Thymus (tissue), 14 donors: Measurements from ENCODE around the gene USP37. TPM values are rescaled to one million over a fixed set of nuclear protein-coding genes. Genes with fewer than 3 reads are reported as not detected.

ENCODE experiments used
- DNase-seq, 9 donors: peaks; one replicate each; pipeline ENCODE4 v3.0.0-alpha.2; 2013; ENCODE audit warnings: low spot score in 9 of 9, low read depth in 6 of 9, missing footprints in 1 of 9
- H3K27ac ChIP-seq, 2 donors: one replicate each; pipeline ENCODE4 v1.5.1; 2013; ENCODE audit warnings: control low read depth in 1 of 2, low read depth in 1 of 2, low read length in 1 of 2, mild to moderate bottlenecking in 1 of 2, moderate library complexity in 1 of 2
- H3K27me3 ChIP-seq, 2 donors: one replicate each; pipeline ENCODE4 v1.5.1; 2013; ENCODE audit warnings: low read length in 1 of 2; ENCODE audit not compliant: control insufficient read depth in 2 of 2, insufficient read depth in 1 of 2
- H3K36me3 ChIP-seq, 2 donors: one replicate each; pipeline ENCODE4 v1.5.1; 2013; ENCODE audit warnings: low read length in 1 of 2, mild to moderate bottlenecking in 1 of 2, moderate library complexity in 1 of 2; ENCODE audit not compliant: control insufficient read depth in 2 of 2, insufficient read depth in 2 of 2
- H3K4me1 ChIP-seq, 2 donors: one replicate each; pipeline ENCODE4 v1.5.1; 2013; ENCODE audit warnings: low read length in 2 of 2; ENCODE audit not compliant: control insufficient read depth in 2 of 2, insufficient read depth in 2 of 2
- H3K4me3 ChIP-seq, 2 donors: one replicate each; pipeline ENCODE4 v1.5.1; 2013; ENCODE audit warnings: low read length in 2 of 2, control low read depth in 1 of 2, mild to moderate bottlenecking in 1 of 2
- H3K9me3 ChIP-seq, 2 donors: one replicate each; pipeline ENCODE4 v1.5.1; 2013; ENCODE audit warnings: low read length in 1 of 2, mild to moderate bottlenecking in 1 of 2; ENCODE audit not compliant: control insufficient read depth in 2 of 2, insufficient read depth in 1 of 2
- WGBS: extraction: QIAGEN DNeasy Blood & Tissue Kit; methylation state at CpG from one replicate; pipeline ENCODE4 v1.1.7; 2013; 5-methylcytosine and 5-hydroxymethylcytosine counted together
- long read RNA-seq, 10 donors: transcript quantifications; one replicate each; lab custom pipeline, GENCODE V29; 2026
- polyA plus RNA-seq: library from polyadenylated mRNA; stranded (reverse); fragments of 200-250 nt; gene quantifications from one replicate; pipeline ENCODE4 v1.2.3, GENCODE V29; 2013
- total RNA-seq: library from RNA; stranded (reverse); fragments of 120-200 nt; gene quantifications from one replicate; pipeline ENCODE4 v1.2.4, GENCODE V29; 2013
- donor health status: healthy.

The USP37 gene, protein sequence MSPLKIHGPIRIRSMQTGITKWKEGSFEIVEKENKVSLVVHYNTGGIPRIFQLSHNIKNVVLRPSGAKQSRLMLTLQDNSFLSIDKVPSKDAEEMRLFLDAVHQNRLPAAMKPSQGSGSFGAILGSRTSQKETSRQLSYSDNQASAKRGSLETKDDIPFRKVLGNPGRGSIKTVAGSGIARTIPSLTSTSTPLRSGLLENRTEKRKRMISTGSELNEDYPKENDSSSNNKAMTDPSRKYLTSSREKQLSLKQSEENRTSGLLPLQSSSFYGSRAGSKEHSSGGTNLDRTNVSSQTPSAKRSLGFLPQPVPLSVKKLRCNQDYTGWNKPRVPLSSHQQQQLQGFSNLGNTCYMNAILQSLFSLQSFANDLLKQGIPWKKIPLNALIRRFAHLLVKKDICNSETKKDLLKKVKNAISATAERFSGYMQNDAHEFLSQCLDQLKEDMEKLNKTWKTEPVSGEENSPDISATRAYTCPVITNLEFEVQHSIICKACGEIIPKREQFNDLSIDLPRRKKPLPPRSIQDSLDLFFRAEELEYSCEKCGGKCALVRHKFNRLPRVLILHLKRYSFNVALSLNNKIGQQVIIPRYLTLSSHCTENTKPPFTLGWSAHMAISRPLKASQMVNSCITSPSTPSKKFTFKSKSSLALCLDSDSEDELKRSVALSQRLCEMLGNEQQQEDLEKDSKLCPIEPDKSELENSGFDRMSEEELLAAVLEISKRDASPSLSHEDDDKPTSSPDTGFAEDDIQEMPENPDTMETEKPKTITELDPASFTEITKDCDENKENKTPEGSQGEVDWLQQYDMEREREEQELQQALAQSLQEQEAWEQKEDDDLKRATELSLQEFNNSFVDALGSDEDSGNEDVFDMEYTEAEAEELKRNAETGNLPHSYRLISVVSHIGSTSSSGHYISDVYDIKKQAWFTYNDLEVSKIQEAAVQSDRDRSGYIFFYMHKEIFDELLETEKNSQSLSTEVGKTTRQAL
- total RNA-seq (11.7 TPM), polyA plus RNA-seq (4.0 TPM)
- long read RNA-seq, donor 1: 0 reads
- long read RNA-seq, donor 2: 0 reads
- long read RNA-seq, donor 3, full-length matches to known transcripts: 1 of 1 reads
- long read RNA-seq, donor 3, partial matches to known transcripts: 0 of 1 reads
- long read RNA-seq, donor 3, other reads (novel, unspliced or antisense): 0 of 1 reads
- long read RNA-seq, donor 4: 0 reads
- long read RNA-seq, donor 5: 0 reads
- long read RNA-seq, donor 6: 0 reads
- long read RNA-seq, donor 7, partial matches to known transcripts: 0 of 1 reads
- long read RNA-seq, donor 7, other reads (novel, unspliced or antisense): 0 of 1 reads
- long read RNA-seq, donor 8, partial matches to known transcripts: 7 of 7 reads
- long read RNA-seq, donor 8, other reads (novel, unspliced or antisense): 0 of 7 reads
- long read RNA-seq, donor 9, full-length matches to known transcripts: 1 of 1 reads
- long read RNA-seq, donor 9, partial matches to known transcripts: 0 of 1 reads
- long read RNA-seq, donor 9, other reads (novel, unspliced or antisense): 0 of 1 reads
- long read RNA-seq, donor 10, full-length matches to known transcripts: 1 of 1 reads
- long read RNA-seq, donor 10, partial matches to known transcripts: 0 of 1 reads
- long read RNA-seq, donor 10, other reads (novel, unspliced or antisense): 0 of 1 reads

DNA sequence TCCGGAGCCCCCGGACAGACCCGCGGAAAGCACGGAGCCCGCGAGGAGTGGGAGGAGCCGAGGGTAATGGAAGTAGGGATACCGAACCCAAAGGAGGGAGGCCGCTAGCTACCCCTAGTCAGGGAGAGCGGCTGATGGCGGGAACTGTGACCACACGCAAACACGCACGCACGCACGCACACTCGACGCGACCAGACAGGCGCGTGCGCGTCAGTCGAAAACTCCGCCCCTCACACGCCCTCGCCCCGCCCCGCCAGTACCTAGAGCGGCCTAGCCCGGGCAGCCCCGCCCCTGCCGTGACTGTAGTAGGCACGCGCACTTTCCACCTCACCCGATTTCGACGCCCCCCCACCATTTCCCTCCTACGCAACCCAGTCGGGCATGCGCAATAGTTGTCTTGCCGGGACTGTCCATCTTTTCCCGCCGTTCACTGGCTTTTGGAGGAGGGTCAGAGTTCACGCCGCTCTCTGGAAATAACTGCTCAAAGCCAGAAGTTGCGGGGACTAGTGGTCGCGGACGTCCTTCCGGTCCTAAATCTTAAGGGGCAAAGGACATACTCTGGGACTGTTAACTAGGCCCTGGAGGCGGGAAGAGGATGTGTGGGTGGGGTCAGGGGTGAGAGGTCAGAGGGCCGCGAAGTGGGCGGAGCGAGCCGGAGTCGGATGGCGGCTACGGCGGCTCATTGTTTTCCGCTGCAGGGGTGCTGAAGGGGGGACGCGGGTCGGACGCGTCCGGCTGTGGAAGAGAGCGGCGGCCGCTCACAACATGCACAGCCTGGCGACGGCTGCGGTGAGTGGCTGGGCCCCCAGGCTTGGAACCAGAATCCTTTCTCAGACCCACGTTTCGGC lies at the start of gene USP37, which contains the start of gene CNOT9:
TSS of gene USP37 (minus strand) at position 162 of the 848 bp plus-strand sequence. CDS start 9,698 bp downstream, outside the sequence.
TSS of gene CNOT9 (plus strand) at position 650 of the 848 bp plus-strand sequence. CDS start at position 766, 116 bp downstream.
- H3K4me3 ChIP-seq: peak within 1 kb of the TSS; percentile 74 to 99
- peaks cover 4 to 19% of the 10 kb centered on the region in 2 donors for H3K36me3 ChIP-seq
- no peaks in the 10 kb centered on the region for H3K27me3 ChIP-seq
- H3K27ac ChIP-seq: peak within 1 kb of the TSS; percentile 86 to 90
- under 1% methylated on average over 77 of the region's 77 CpGs for WGBS
- peak; percentile 91 to 98 (median 97) for DNase-seq
- peaks cover 0 to 2% of the 10 kb centered on the region in 2 donors for H3K9me3 ChIP-seq
- H3K4me1 ChIP-seq: peaks cover 14 to 21% of the 10 kb centered on the region in 2 donors

DNA sequence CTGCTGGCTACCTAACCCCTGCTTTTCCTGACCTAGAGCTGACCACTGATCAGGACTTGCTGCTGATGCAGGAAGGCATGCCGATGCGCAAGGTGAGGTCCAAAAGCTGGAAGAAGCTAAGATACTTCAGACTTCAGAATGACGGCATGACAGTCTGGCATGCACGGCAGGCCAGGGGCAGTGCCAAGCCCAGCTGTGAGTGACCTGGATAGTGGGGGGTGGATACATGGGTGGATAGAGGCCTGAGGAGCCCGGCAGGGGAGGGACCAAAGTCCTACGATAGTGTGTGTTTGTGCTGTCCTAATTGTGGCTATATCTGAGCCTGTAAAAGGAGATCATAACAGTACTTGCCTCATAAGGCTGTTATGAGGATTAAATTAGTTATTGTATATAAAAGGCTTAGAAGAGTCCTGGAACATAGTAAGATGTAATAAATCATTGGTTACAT lies 47.7 kb upstream of the USP37 start:
- Histone ChIP-seq H3K4me1 (no peaks in the 10 kb centered on the region), H3K27me3 (no peaks in the 10 kb centered on the region), H3K4me3 (no peak overlapping the region), H3K27ac (no peak overlapping the region), H3K36me3 (no peaks in the 10 kb centered on the region), H3K9me3 (no peaks in the 10 kb centered on the region)
- WGBS: 95% methylated on average over 6 of the region's 6 CpGs
- no peak for DNase-seq

DNA sequence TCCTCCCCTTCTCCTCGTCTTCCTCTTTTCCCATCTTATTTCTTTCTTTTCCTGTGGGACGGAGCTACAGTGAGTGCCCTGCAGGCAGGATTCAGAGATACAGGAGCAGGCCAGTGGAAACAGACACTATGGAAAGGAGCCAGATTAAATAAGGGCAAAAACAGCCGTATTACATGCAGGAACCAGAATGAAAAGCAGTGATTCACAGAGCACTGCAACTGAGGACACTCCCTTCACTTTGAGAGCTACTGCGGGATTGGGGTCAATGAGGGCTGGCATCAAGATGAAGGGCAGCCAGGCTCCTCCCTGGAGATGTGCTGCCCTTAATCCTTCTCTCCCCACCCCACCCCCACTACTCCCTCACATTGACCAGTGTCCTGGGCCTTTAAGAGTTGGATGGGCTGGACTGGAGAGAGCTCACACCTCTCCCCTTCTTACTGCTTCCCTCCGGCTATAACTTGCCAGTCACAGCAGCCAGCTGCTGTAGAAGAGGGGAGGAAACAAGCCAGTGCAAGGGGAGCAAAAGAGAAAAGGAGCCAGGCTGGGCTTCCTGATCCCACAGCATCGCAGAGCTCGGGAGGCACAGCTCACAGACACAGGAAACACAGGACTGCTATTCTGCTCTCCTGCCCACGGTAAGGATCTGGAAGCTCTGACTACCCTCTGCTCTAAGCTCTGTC lies 39.4 kb upstream of the USP37 start, which contains the start of gene PLCD4:
TSS of gene PLCD4 (plus strand) at position 464 of the 680 bp plus-strand sequence. CDS start 7,841 bp downstream, outside the sequence.
- 56% methylated on average over 8 of the region's 8 CpGs for WGBS
- no peak for DNase-seq
- H3K36me3 ChIP-seq: no peaks in the 10 kb centered on the region
- no peak within 1 kb of the TSS for H3K4me3 ChIP-seq
- peaks cover 0 to 12% of the 10 kb centered on the region in 2 donors for H3K27me3 ChIP-seq
- H3K27ac ChIP-seq: no peak within 1 kb of the TSS
- H3K4me1 ChIP-seq: no peaks in the 10 kb centered on the region
- no peaks in the 10 kb centered on the region for H3K9me3 ChIP-seq

DNA sequence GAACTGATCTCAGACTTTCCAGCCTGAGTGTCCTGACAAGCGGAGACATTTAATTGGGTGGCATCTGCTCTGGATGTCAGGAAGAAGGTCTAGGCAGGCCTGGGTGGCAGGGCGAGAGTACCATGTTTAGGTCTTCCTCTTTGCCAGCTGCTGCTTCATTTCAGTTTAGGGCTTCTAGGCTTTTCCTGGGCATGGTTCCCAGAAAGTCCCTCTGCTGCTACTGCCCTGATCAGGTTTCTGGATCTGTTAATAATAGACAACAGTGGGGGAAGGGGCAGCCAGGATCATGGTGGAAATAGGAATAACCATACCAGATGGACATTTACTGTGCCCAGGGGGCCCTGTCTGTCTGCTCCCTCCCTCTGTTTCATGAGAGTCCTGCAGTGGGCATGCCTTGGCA lies 37.3 kb upstream of the USP37 start:
- H3K36me3 ChIP-seq: no peaks in the 10 kb centered on the region
- DNase-seq: peak in 1 of 9 donors; percentile 10
- peaks cover 0 to 12% of the 10 kb centered on the region in 2 donors for H3K27me3 ChIP-seq
- H3K4me1 ChIP-seq: no peaks in the 10 kb centered on the region
- H3K9me3 ChIP-seq: no peaks in the 10 kb centered on the region
- 98% methylated on average over 2 of the region's 2 CpGs for WGBS
- H3K4me3 ChIP-seq: no peak overlapping the region
- no peak overlapping the region for H3K27ac ChIP-seq

DNA sequence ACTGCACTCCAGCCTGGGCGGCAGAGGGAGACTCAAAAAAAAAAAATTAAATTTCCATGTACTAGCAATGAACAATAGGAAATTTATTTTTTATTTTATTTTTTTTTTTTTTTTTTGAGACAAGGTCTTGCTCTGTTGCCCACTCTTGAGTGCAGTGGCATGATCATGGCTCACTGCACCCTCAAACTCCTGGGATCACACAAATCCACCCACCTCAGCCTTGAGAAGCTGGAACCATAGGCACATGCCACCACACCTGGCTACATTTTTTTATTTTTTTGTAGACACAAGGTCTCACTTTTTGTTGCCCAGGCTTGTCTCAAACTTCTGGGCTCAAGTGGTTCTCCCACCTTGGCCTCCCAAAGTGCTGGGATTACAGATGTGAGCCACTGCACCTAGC lies 17.4 kb upstream of the USP37 start:
- DNase-seq: no peak
- H3K4me1 ChIP-seq: no peaks in the 10 kb centered on the region
- no peaks in the 10 kb centered on the region for H3K27me3 ChIP-seq
- H3K27ac ChIP-seq: no peak overlapping the region
- peaks cover 35 to 77% of the 10 kb centered on the region in 2 donors for H3K36me3 ChIP-seq
- 95% methylated on average over 1 of the region's 1 CpG for WGBS
- no peaks in the 10 kb centered on the region for H3K9me3 ChIP-seq
- no peak overlapping the region for H3K4me3 ChIP-seq

DNA sequence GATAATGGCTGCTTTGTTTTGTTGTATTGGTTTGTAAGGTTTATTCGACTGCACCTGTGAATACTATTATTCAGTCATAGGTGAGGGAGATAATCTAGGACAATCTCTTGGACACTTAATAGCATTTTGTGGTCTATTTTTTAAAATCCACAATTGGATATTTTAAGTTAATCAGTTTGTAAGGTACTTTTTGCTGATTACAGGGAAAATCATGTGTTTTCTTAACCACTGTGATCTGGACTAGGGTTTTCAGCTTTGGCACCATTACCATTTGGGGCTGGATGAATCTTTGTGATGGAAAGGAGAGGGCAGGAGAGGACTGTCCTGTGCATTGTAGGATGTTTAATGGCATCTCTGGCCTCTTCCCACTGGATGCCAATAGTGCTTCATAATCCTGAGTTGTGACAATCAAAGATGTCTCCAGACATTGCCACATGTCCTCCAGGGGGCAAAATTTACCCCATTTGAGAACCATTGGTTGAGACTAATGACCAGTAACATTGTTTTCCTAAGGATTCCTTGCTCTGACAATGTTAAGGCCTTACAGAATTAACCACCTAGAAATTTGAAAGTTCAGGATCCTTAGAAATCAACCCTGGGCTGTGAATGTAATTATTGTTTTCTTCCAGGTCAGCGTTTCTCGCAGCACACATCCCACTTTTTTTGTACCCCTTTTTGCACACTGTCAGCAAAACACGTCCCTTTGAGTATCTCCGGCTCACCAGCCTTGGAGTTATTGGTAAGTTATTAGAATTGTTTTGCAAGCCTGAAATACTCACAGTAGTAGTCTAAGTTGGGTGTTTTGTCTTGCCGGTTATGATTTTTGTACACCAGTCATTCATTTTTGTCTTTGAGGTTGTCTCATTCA lies 16.1 kb upstream of the USP37 start:
- no peaks in the 10 kb centered on the region for H3K27me3 ChIP-seq
- WGBS: 98% methylated on average over 6 of the region's 6 CpGs
- no peaks in the 10 kb centered on the region for H3K4me1 ChIP-seq
- no peak for DNase-seq
- no peak overlapping the region for H3K27ac ChIP-seq
- no peak overlapping the region for H3K4me3 ChIP-seq
- no peaks in the 10 kb centered on the region for H3K9me3 ChIP-seq
- peaks cover 31 to 67% of the 10 kb centered on the region in 2 donors for H3K36me3 ChIP-seq

DNA sequence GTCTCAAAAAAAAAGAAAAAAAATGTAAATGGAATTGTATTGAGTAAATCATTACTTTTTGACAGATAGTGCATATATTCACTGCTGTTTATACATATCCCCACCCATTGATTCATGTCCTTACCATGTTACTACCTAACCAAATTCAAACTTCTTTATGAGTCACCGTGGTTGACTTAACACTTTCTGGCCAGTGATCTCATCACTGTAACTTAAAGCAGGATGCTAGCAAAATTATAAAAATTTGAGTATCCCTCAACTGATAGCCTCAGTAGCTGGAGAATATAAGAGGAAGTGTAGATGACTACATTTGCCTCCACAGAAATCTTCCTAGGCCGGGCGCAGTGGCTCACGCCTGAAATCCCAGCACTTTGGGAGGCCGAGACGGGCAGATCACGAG lies 13.9 kb upstream of the USP37 start:
- Histone ChIP-seq H3K4me3 (no peak overlapping the region), H3K4me1 (no peaks in the 10 kb centered on the region), H3K27ac (no peak overlapping the region), H3K9me3 (no peaks in the 10 kb centered on the region), H3K36me3 (peaks cover 29 to 57% of the 10 kb centered on the region in 2 donors), H3K27me3 (no peaks in the 10 kb centered on the region)
- WGBS: 98% methylated on average over 7 of the region's 7 CpGs
- DNase-seq: no peak
